DMS114 treated with DMSO at 0.1 percent for 48 hours (cell line): ENCODE data around the gene KRTAP5-8.
"Not testable (repeated sequence)": the region's sequence is repeated elsewhere in the genome, so short reads cannot be mapped to it uniquely, and the experiment has no call there.

Experiments used
- DNase-seq: peaks from one replicate; lab custom pipeline; 2025; ENCODE audit not compliant: unreplicated experiment; lab: John Stamatoyannopoulos, UW

The KRTAP5-8 gene

GRCh38 chr11:71542879-71543777, 5.3 kb downstream of the KRTAP5-8 start:
- DNase-seq, result no peak

GRCh38 chr11:71543866-71544265, 6.0 kb downstream of the KRTAP5-8 start:
- DNase-seq, result no peak

GRCh38 chr11:71544525-71545214, 6.8 kb downstream of the KRTAP5-8 start:
- DNase-seq, result no peak

GRCh38 chr11:71545405-71545966, 7.7 kb downstream of the KRTAP5-8 start:
- DNase-seq, result no peak

GRCh38 chr11:71548120-71548519, 10.3 kb downstream of the KRTAP5-8 start, which contains the start of gene KRTAP5-9:
Gene KRTAP5-9, plus strand, starts transcription at chr11:71548420. Its CDS starts 238 bp downstream, at chr11:71548658.
- DNase-seq, result no peak

- no peak for DNase-seq
Measured at GRCh38 chr11:71548716-71549151, 10.9 kb downstream of the KRTAP5-8 start.

GRCh38 chr11:71551711-71552110, 13.9 kb downstream of the KRTAP5-8 start:
- DNase-seq, result no peak

GRCh38 chr11:71554996-71555395, 17.2 kb downstream of the KRTAP5-8 start:
- DNase-seq, result no peak

- no peak for DNase-seq
Measured at GRCh38 chr11:71555508-71555907, 17.7 kb downstream of the KRTAP5-8 start.

- no peak for DNase-seq
Measured at GRCh38 chr11:71556018-71556417, 18.2 kb downstream of the KRTAP5-8 start.

GRCh38 chr11:71557257-71557656, 19.4 kb downstream of the KRTAP5-8 start:
- DNase-seq, result no peak

- DNase-seq, result no peak
Measured at GRCh38 chr11:71558996-71559395, 21.2 kb downstream of the KRTAP5-8 start.

GRCh38 chr11:71562120-71562519, 24.3 kb downstream of the KRTAP5-8 start:
- DNase-seq, result no peak

GRCh38 chr11:71563406-71563805, 25.6 kb downstream of the KRTAP5-8 start:
- DNase-seq, result peak; percentile 21

- DNase-seq, result no peak
Measured at GRCh38 chr11:71564430-71564829, 26.6 kb downstream of the KRTAP5-8 start.

GRCh38 chr11:71565263-71565662, 27.4 kb downstream of the KRTAP5-8 start, which contains the start of gene KRTAP5-10:
Gene KRTAP5-10, plus strand, starts transcription at chr11:71565563. Its CDS starts 25 bp downstream, at chr11:71565588.
- DNase-seq, result no peak

GRCh38 chr11:71566081-71566620, 28.3 kb downstream of the KRTAP5-8 start:
- no peak for DNase-seq

GRCh38 chr11:71566626-71567599, 29.1 kb downstream of the KRTAP5-8 start:
- DNase-seq, result not testable (repeated sequence)

GRCh38 chr11:71567633-71568032, 29.8 kb downstream of the KRTAP5-8 start:
- not testable (repeated sequence) for DNase-seq

- no peak for DNase-seq
Measured at GRCh38 chr11:71568704-71569349, 31.0 kb downstream of the KRTAP5-8 start.
